K562 treated with DMSO at 1 percent for 4 hours (cell line): ENCODE results near the gene ACTG2. TPM values are rescaled to one million over a fixed set of nuclear protein-coding genes. Genes with fewer than 3 reads are reported as not detected.

Experiments
- total RNA-seq: library from RNA; unstranded; fragments of 300-600 nt; gene quantifications from 2 replicates; pipeline ENCODE4 v1.2.3, GENCODE V29; 2022; ENCODE audit not compliant: insufficient read depth

Gene ACTG2
- total RNA-seq = not detected in 2 replicates

DNA sequence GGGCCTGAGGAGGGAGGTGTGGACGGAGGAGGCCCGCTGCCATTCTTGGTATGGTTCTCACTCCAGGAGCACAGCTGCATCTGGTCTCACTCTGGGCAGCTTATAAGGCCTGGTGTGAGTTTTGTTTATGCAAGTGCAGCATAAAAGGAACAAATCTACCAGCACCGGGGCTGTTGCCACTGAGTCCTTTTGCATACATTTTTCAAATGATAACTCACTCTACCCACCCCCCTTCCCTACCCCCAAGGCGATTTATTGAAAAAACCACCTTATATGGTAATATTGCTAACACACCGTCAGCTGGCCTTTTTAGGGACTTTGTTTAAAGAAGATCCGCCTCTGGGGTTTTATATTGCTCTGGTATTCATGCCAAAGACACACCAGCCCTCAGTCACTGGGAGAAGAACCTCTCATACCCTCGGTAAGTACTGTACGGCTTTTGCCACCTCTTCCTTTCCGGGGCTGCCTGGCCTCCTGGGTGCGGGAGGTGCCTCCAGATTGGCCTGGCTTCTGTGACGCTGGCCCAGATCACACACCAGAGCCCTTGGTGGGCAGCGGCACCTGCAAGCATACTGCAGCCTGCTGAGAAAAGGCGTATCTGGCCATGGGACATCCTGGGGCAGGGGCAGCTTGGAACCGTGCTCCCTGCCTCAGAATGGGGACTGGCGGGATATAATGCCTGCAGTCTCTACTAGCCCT is at the start of gene ACTG2:
TSS of gene ACTG2 (plus strand) at position 378 of the 699 bp plus-strand sequence. CDS start 8,304 bp downstream, outside the sequence.

DNA sequence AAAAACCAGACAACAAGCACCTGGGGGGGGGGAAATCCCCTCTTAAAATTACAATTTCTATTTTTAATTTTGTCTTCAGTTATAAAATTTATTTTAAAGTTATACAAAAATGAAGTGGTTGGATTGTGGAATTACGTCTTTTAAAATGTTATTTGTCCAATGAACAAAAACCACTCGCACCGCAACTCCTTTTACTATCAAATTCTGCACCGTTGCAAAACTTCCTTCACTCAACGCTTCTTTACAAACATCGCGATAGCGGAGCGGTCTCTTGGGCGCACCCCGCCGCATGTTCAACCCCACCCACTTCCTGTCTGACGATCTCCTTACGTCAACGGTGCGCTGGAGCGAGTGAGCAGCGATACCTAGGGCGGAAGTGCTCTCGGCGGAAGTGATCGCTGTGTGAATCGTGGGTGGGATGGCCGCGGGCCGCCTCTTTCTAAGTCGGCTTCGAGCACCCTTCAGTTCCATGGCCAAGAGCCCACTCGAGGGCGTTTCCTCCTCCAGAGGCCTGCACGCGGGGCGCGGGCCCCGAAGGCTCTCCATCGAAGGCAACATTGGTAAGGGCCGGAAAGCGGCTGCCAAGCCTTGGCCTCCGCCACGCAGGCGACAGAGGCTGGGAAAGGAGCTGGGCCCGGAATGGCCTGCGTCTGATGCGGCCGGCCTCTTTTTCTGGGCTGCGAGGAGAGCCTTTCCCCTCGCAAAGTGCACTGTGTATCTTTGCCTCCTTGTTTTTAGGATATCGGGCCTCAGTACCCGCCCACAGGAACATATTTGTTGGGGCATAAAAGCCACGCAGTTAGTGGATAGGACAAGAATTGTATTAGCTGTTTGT is 33.9 kb downstream of the ACTG2 start, which contains the start of gene DGUOK:
TSS of gene DGUOK (plus strand) at position 388 of the 835 bp plus-strand sequence. CDS start at position 419, 31 bp downstream.

Other genes starting within 250 kb of the ACTG2 start
- gene TPRKB, start 155.7 kb upstream of the ACTG2 start, total RNA-seq = 40.4 and 56.1 TPM in 2 replicates
- 12.7 and 13.1 TPM in 2 replicates for gene DUSP11, start 112.9 kb upstream of the ACTG2 start, total RNA-seq
- gene C2orf78, start 108.8 kb upstream of the ACTG2 start, total RNA-seq = 0.31 and 0.40 TPM in 2 replicates
- gene STAMBP, start 64.0 kb upstream of the ACTG2 start, total RNA-seq = 28.5 and 31.9 TPM in 2 replicates
- gene DGUOK, start 33.9 kb downstream of the ACTG2 start, total RNA-seq = 102 and 104 TPM in 2 replicates
- gene TET3, start 91.9 kb downstream of the ACTG2 start, total RNA-seq = 8.2 and 12.1 TPM in 2 replicates